HUES48 (cell line): ENCODE data around the gene APBA2.

Source experiments
- H3K27ac ChIP-seq: one replicate; pipeline ENCODE4 v1.7.0; 2013; ENCODE audit warnings: low read depth, low read length, inconsistent platforms
- H3K27me3 ChIP-seq: 2 replicates; pipeline ENCODE4 v1.6.1; 2013; ENCODE audit warnings: mild to moderate bottlenecking, low read length; ENCODE audit not compliant: control insufficient read depth, insufficient read depth
- H3K36me3 ChIP-seq: 2 replicates; pipeline ENCODE4 v1.6.1; 2013; ENCODE audit warnings: low read length; ENCODE audit not compliant: control insufficient read depth, insufficient read depth
- H3K4me1 ChIP-seq: 2 replicates; pipeline ENCODE4 v1.6.1; 2013; ENCODE audit warnings: mild to moderate bottlenecking, low read length; ENCODE audit not compliant: control insufficient read depth, insufficient read depth
- H3K4me3 ChIP-seq: 2 replicates; pipeline ENCODE4 v1.5.1; 2013; ENCODE audit warnings: mild to moderate bottlenecking, low read depth, low read length
- H3K9ac ChIP-seq: 2 replicates; pipeline ENCODE4 v1.6.1; 2013; ENCODE audit warnings: mild to moderate bottlenecking, low read depth, low read length, moderate library complexity
- H3K9me3 ChIP-seq: 2 replicates; pipeline ENCODE4 v1.6.1; 2013; ENCODE audit warnings: low read length; ENCODE audit not compliant: control insufficient read depth, insufficient read depth

Gene APBA2

GRCh38 chr15:29083858-29084257 lies 198.1 kb downstream of the APBA2 start:
- Histone ChIP-seq H3K9ac (no peak overlapping the region), H3K27ac (no peak overlapping the region), H3K9me3 (no peaks in the 10 kb centered on the region), H3K27me3 (no peaks in the 10 kb centered on the region), H3K36me3 (no peaks in the 10 kb centered on the region), H3K4me1 (no peaks in the 10 kb centered on the region), H3K4me3 (no peak overlapping the region)

GRCh38 chr15:29086001-29086400 lies 200.2 kb downstream of the APBA2 start:
- no peak overlapping the region for H3K9ac ChIP-seq
- no peak overlapping the region for H3K27ac ChIP-seq
- no peaks in the 10 kb centered on the region for H3K9me3 ChIP-seq
- H3K36me3 ChIP-seq, result no peaks in the 10 kb centered on the region
- H3K4me3 ChIP-seq, result no peak overlapping the region
- no peaks in the 10 kb centered on the region for H3K27me3 ChIP-seq
- H3K4me1 ChIP-seq, result no peaks in the 10 kb centered on the region

- H3K4me3 ChIP-seq, result no peak overlapping the region
- no peaks in the 10 kb centered on the region for H3K27me3 ChIP-seq
Observed at GRCh38 chr15:29086891-29087290, 201.1 kb downstream of the APBA2 start.

GRCh38 chr15:29087521-29088285 lies 201.9 kb downstream of the APBA2 start:
- no peaks in the 10 kb centered on the region for H3K4me1 ChIP-seq
- H3K9me3 ChIP-seq, result no peaks in the 10 kb centered on the region
- H3K27me3 ChIP-seq, result no peaks in the 10 kb centered on the region
- no peak overlapping the region for H3K27ac ChIP-seq
- H3K9ac ChIP-seq, result no peak overlapping the region
- H3K4me3 ChIP-seq, result no peak overlapping the region
- H3K36me3 ChIP-seq, result no peaks in the 10 kb centered on the region

More at GRCh38 chr15:29086891-29087290, 201.1 kb downstream of the APBA2 start:
- no peaks in the 10 kb centered on the region for H3K36me3 ChIP-seq
- H3K9me3 ChIP-seq, result no peaks in the 10 kb centered on the region
- H3K27ac ChIP-seq, result no peak overlapping the region
- H3K9ac ChIP-seq, result no peak overlapping the region
- no peaks in the 10 kb centered on the region for H3K4me1 ChIP-seq

DNA sequence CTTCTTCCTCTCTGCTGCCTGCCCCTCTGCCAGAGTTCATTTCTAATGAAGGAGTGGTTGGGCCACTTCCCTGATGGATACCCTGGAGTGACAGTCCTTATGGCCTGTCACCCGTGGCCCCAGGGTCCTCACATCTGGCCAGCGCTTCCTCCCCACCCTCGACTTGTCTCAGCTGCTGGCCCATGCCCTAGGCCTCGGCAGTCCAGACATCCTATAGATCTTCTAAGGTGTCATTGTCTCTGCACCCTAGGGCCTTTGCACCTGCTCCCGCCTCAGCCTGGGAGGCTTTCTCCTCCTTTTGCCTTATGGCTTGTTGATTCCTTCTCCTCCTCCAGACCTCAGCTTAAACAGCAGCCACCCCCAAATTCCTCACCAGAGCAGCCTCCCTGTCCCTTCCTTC lies 202.9 kb downstream of the APBA2 start:
- Histone ChIP-seq H3K9ac (no peak overlapping the region), H3K36me3 (no peaks in the 10 kb centered on the region), H3K9me3 (no peaks in the 10 kb centered on the region), H3K4me3 (no peak overlapping the region), H3K4me1 (no peaks in the 10 kb centered on the region), H3K27ac (no peak overlapping the region), H3K27me3 (no peaks in the 10 kb centered on the region)

- Histone ChIP-seq H3K27ac (no peak overlapping the region), H3K36me3 (no peaks in the 10 kb centered on the region), H3K4me3 (no peak overlapping the region), H3K9ac (no peak overlapping the region), H3K27me3 (no peaks in the 10 kb centered on the region), H3K4me1 (no peaks in the 10 kb centered on the region), H3K9me3 (no peaks in the 10 kb centered on the region)
Observed at GRCh38 chr15:29089731-29090616, 204.2 kb downstream of the APBA2 start.

DNA sequence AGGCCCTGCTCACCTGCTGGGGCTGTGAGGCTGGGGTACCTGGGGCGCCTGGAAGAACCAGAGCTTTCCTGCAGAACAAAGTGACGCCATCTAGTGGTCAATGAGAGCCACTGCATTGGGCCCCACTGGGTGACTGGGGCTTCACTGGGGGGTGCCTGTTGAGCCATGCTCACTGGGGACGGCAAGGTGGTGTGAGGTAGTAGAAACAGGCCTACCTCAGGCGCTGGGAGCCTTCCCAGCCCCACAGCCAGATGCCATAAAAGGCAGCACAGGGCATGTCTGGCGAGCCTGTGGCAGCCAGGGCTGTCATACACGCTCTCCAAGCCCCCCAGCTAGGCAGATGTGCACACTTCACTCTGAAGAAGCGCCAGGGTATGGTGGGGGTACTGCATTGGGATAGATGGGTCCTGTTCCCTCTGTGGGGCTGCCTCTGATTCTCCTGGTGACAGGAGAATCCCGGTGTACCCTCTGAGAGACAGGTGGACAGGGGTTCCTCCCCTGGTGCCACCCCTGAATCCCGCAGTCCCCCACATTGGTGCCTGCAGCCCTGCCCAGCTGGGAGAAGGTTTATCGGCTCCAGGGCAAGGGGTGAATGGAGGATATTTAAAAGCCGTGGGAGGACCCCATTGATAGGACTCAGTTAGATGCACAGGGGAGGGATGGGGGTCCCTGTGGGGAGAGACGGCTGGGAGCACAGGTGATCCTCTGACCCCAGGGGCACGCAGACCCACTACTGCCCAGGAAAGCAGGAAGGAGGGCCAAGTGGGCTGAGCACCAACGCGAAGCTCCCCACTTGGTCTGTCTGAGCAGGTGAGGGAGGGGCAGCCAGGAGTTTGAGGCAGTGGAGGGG lies 205.1 kb downstream of the APBA2 start:
- Histone ChIP-seq H3K27ac (no peak overlapping the region), H3K9ac (no peak overlapping the region)

DNA sequence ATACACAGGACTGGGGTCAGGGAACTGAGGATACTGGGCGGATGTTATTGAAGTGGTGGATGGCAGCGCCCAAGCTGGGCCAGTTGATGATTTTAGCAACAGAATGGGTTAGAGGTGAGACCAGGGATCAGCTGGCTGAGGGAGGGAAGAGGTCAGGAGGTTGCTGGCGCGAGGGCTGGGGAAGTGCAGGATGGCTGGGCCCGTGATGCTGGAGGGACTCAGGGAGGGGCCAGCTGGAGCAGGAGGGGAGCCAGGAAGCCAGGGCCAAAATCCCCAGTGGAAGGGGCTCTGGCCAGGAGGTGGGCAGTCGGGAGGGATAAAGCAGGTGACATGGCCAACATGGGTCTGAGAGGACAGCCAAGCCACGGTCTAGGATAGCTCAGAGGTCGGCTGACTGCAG lies 205.9 kb downstream of the APBA2 start:
- H3K36me3 ChIP-seq, result no peaks in the 10 kb centered on the region

More for the DNA sequence above, 205.1 kb downstream of the APBA2 start:
- no peak overlapping the region for H3K4me3 ChIP-seq
- no peaks in the 10 kb centered on the region for H3K36me3 ChIP-seq
- no peaks in the 10 kb centered on the region for H3K4me1 ChIP-seq
- no peaks in the 10 kb centered on the region for H3K27me3 ChIP-seq
- H3K9me3 ChIP-seq, result no peaks in the 10 kb centered on the region

DNA sequence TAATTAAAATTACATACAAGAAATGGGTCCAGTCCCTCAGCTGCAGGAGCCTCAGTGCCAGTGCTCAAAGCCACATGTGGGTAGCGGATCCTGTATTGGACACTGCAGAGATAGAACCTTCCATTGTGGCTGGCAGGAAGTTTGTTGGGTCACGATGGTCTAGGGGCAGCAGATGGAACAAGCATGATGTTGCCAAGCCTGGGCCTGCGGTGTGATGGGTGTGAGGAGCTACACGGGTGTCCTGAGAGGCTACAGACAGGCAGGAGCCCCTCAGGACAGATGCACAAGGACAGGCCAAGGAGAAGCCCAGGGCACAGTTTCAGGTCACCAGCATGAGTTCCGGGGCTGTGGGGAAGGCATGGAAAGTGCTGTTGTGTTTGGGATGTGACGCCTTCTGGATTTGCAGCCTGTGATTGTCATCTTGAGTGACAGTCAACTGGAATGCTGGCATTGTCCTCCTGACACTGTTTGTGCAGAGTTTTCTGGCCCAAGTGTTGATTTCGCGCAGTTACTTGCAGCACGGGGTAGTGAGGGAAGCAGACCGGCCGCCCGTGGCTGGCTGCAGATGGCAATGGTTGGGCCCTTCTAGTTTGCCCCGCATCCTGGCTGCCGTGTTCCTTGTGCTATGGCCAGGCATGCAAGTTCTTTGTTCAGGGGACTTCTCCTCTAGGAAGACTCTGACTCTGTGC lies 206.7 kb downstream of the APBA2 start:
- no peak overlapping the region for H3K27ac ChIP-seq
- H3K4me3 ChIP-seq, result no peak overlapping the region
- no peaks in the 10 kb centered on the region for H3K36me3 ChIP-seq
- no peak overlapping the region for H3K9ac ChIP-seq
- no peaks in the 10 kb centered on the region for H3K9me3 ChIP-seq
- peaks cover 8% of the 10 kb centered on the region for H3K4me1 ChIP-seq
- no peaks in the 10 kb centered on the region for H3K27me3 ChIP-seq

More for the DNA sequence above, 205.9 kb downstream of the APBA2 start:
- Histone ChIP-seq H3K4me1 (peaks cover under 1% of the 10 kb centered on the region; the same call in 1 of the 2 replicates), H3K9me3 (no peaks in the 10 kb centered on the region), H3K27me3 (no peaks in the 10 kb centered on the region), H3K4me3 (no peak overlapping the region), H3K27ac (no peak overlapping the region), H3K9ac (no peak overlapping the region)

GRCh38 chr15:29093065-29093435 lies 207.3 kb downstream of the APBA2 start:
- Histone ChIP-seq H3K27me3 (no peaks in the 10 kb centered on the region), H3K9ac (no peak overlapping the region), H3K9me3 (no peaks in the 10 kb centered on the region)

More at GRCh38 chr15:29093065-29093435, 207.3 kb downstream of the APBA2 start:
- Histone ChIP-seq H3K27ac (no peak overlapping the region), H3K36me3 (no peaks in the 10 kb centered on the region), H3K4me1 (peaks cover 8% of the 10 kb centered on the region), H3K4me3 (no peak overlapping the region)
